Endothelial cell of umbilical vein (primary cell): Measurements from ENCODE around the gene SERPIND1. TPM values are rescaled to one million over a fixed set of nuclear protein-coding genes. Genes with fewer than 3 reads are reported as not detected.

Experiments used
- BruUV-seq: library from RNA; stranded (reverse); fragments of 400-500 nt; replicated peaks from 2 replicates; lab custom pipeline; 2021; lab: Mats Ljungman, UMichigan
- CTCF ChIA-PET: fragments of 300-600, 350-600 bp; sonication (Branson Sonifier 250); formaldehyde crosslinking; loops from one replicate; lab custom pipeline; 2021; ENCODE audit warnings: antibody characterized with exemption, inconsistent platforms; lab: Charles Lee
- POLR2A ChIA-PET: fragments of 300-600, 350-600 bp; sonication (Branson Sonifier 250); formaldehyde crosslinking; loops from one replicate; lab custom pipeline; 2021; ENCODE audit warnings: antibody characterized with exemption, inconsistent platforms; lab: Charles Lee
- DNase-seq: peaks from one replicate; pipeline ENCODE4 v3.0.0-alpha.2; 2011; ENCODE audit warnings: low read depth, low spot score
- FAIRE-seq: peaks from 2 replicates; lab custom pipeline; 2011; peaks lifted over from hg19 to GRCh38; lab: Jason Lieb, UNC
- H2AFZ ChIP-seq: 2 replicates; pipeline ENCODE4 v1.6.0; 2012; ENCODE audit warnings: low read depth, low read length, control low read depth, inconsistent platforms
- H3K27ac ChIP-seq: 2 replicates; pipeline ENCODE4 v1.5.1; 2011; ENCODE audit warnings: low read depth, mild to moderate bottlenecking, control low read depth, low read length, moderate library complexity; ENCODE audit not compliant: insufficient read depth
- H3K27me3 ChIP-seq, 2 experiments: 2 replicates each; pipeline versions ENCODE4 v1.6.0 to v1.6.1; 2011; ENCODE audit warnings: low read length in 2 of 2, mixed read lengths in 1 of 2; ENCODE audit not compliant: control insufficient read depth in 2 of 2, insufficient read depth in 2 of 2
- H3K36me3 ChIP-seq, 2 experiments: 2 replicates in 1 of 2; 3 replicates in 1 of 2; pipeline ENCODE4 v1.5.1; 2011; ENCODE audit warnings: low read length in 2 of 2, mild to moderate bottlenecking in 1 of 2, moderate library complexity in 1 of 2; ENCODE audit not compliant: control insufficient read depth in 2 of 2, insufficient read depth in 2 of 2; ENCODE audit errors: extremely low read depth in 1 of 2
- H3K4me1 ChIP-seq: 3 replicates; pipeline ENCODE4 v1.5.1; 2011; ENCODE audit warnings: mild to moderate bottlenecking, low read length; ENCODE audit not compliant: control insufficient read depth, insufficient read depth; ENCODE audit errors: extremely low read depth
- H3K4me2 ChIP-seq: 2 replicates; pipeline ENCODE4 v1.6.1; 2011; ENCODE audit warnings: low read length, control low read depth, mixed read lengths; ENCODE audit not compliant: insufficient read depth
- H3K4me3 ChIP-seq, 3 experiments: fragments of 200-600 bp in 1 of 3; sonication (generic), shearing (Covaris generic) in 1 of 3; replicated peaks in 1 of 3; 2 replicates each; pipeline ENCODE4 v1.5.1; 2011 to 2016; ENCODE audit warnings: control low read depth in 3 of 3, low read length in 3 of 3, mild to moderate bottlenecking in 2 of 3, inconsistent platforms in 1 of 3, low read depth in 1 of 3, moderate library complexity in 1 of 3; ENCODE audit not compliant: insufficient read depth in 1 of 3
- H3K79me2 ChIP-seq: 2 replicates; pipeline ENCODE4 v1.6.0; 2012; ENCODE audit warnings: low read length, inconsistent platforms; ENCODE audit not compliant: control insufficient read depth, insufficient read depth
- H3K9ac ChIP-seq: replicated peaks from 2 replicates; pipeline ENCODE3; 2011; ENCODE audit warnings: low read length, control low read depth; ENCODE audit not compliant: insufficient read depth; ENCODE audit errors: extremely low read depth
- H3K9me1 ChIP-seq: replicated peaks from 3 replicates; pipeline ENCODE4 v1.6.0; 2011; ENCODE audit warnings: mild to moderate bottlenecking, low read length; ENCODE audit not compliant: control insufficient read depth, insufficient read depth; ENCODE audit errors: extremely low read depth
- H3K9me3 ChIP-seq: replicated peaks from 2 replicates; pipeline ENCODE4 v1.5.1; 2012; ENCODE audit warnings: low read length, inconsistent platforms; ENCODE audit not compliant: control insufficient read depth, insufficient read depth
- H4K20me1 ChIP-seq: replicated peaks from 2 replicates; pipeline ENCODE3; 2011; ENCODE audit warnings: mild to moderate bottlenecking, low read length; ENCODE audit not compliant: control insufficient read depth, insufficient read depth; ENCODE audit errors: extremely low read depth
- CTCF ChIP-seq, 2 donors: IDR thresholded peaks; 1 replicate in 1 of 2; 2 replicates in 1 of 2; pipeline ENCODE4 v1.5.1; 2011; ENCODE audit warnings: low read length in 2 of 2, mild to moderate bottlenecking in 2 of 2, moderate library complexity in 2 of 2, control low read depth in 1 of 2, inconsistent platforms in 1 of 2, low read depth in 1 of 2; ENCODE audit not compliant: insufficient read depth in 1 of 2; ENCODE audit errors: extremely low read depth in 1 of 2
- EZH2 ChIP-seq: IDR thresholded peaks from 2 replicates; pipeline ENCODE4 v1.6.1; 2012; ENCODE audit warnings: borderline replicate concordance, low read depth, mild to moderate bottlenecking, moderate library complexity, low read length, inconsistent platforms; ENCODE audit not compliant: severe bottlenecking
- FOS ChIP-seq: IDR thresholded peaks from 2 replicates; pipeline ENCODE4 v1.6.1; 2011; ENCODE audit warnings: mild to moderate bottlenecking, low read length, moderate library complexity, borderline replicate concordance; ENCODE audit not compliant: insufficient read depth
- GATA2 ChIP-seq: IDR thresholded peaks from 2 replicates; pipeline ENCODE4 v1.7.0; 2011; ENCODE audit warnings: low read depth, mild to moderate bottlenecking, moderate library complexity, mixed read lengths, low read length; ENCODE audit not compliant: insufficient read length, insufficient read depth
- JUN ChIP-seq: IDR thresholded peaks from 2 replicates; pipeline ENCODE4 v1.6.1; 2011; ENCODE audit warnings: borderline replicate concordance, low read depth; ENCODE audit not compliant: insufficient read length, insufficient read depth
- MAX ChIP-seq: IDR thresholded peaks from 2 replicates; pipeline ENCODE4 v1.6.1; 2011; ENCODE audit not compliant: insufficient read depth, insufficient read length
- MYC ChIP-seq: IDR thresholded peaks from one replicate; pipeline ENCODE4 v1.6.1; 2011; ENCODE audit warnings: mild to moderate bottlenecking, low read depth, low read length
- POLR2A ChIP-seq: IDR thresholded peaks from 2 replicates; pipeline ENCODE4 v1.6.1; 2012; ENCODE audit warnings: low read depth, mild to moderate bottlenecking, control low read depth, low read length
- POLR2AphosphoS5 ChIP-seq: IDR thresholded peaks from 2 replicates; pipeline ENCODE4 v1.6.1; 2012; ENCODE audit warnings: low read depth, mild to moderate bottlenecking, control low read depth, low read length, moderate library complexity; ENCODE audit not compliant: insufficient read depth
- dilution Hi-C: fragments of 300-500 bp; cut with MboI; formaldehyde crosslinking; loops from one replicate; pipeline ENCODE4 v1.15.0; 2019; ENCODE audit warnings: low sequenced_read_pairs; ENCODE audit not compliant: extremely low pct_ligation_motif_present
- intact Hi-C: fragments of 100-400 bp; cut with micrococcal nuclease; formaldehyde crosslinking; loops from one replicate; pipeline ENCODE4 v1.10.0; 2022
- polyA plus RNA-seq, 4 experiments: library from polyadenylated mRNA; depleted of rRNA in 3 of 4; stranded (reverse) in 3 of 4; unstranded in 1 of 4; fragments of >200 nt; gene quantifications; 2 replicates each; pipeline versions ENCODE4 v1.2.1 to v1.2.3, GENCODE V29; 2011 to 2012; ENCODE audit warnings: missing spikeins in 1 of 4
- total RNA-seq: library from RNA; stranded (reverse); gene quantifications from 2 replicates; pipeline ENCODE4 v1.2.3, GENCODE V29; 2021

SERPIND1 gene
- total and polyA plus RNA-seq, 2 donors (not counting 3 experiments of a cell fraction or from before 2014, with no cell fraction given), result 0.94 to 1.8 TPM

GRCh38 chr22:20833225-20833665 is 59.3 kb downstream of the SERPIND1 start:
- no TSS peak for BruUV-seq

More at GRCh38 chr22:20833225-20833665, 59.3 kb downstream of the SERPIND1 start:
- Histone ChIP-seq H2AFZ (no peak overlapping the region), H3K4me1 (no peaks in the 10 kb centered on the region), H4K20me1 (no peaks in the 10 kb centered on the region), H3K9ac (no peak overlapping the region), H3K79me2 (peaks cover 2% of the 10 kb centered on the region), H3K36me3 (peaks cover 0 to 12% of the 10 kb centered on the region in 2 experiments), H3K27me3 (no peaks in the 10 kb centered on the region), H3K27ac (no peak overlapping the region), H3K4me2 (no peak overlapping the region), H3K9me3 (no peaks in the 10 kb centered on the region), H3K9me1 (no peaks in the 10 kb centered on the region), H3K4me3 (no peak overlapping the region)
- POLR2A ChIA-PET, result no interaction called here
- CTCF ChIA-PET, result no interaction called here
- no peak for DNase-seq
- FAIRE-seq, result no peak
- dilution Hi-C loops, result no loop called here
- TF ChIP-seq POLR2A, result no peak
- TF ChIP-seq MYC, result no peak
- TF ChIP-seq POLR2AphosphoS5, result no peak
- no peak for TF ChIP-seq CTCF (IDR thresholded peaks at IDR 0.05; ENCODE audit: extremely low read depth in 1 of 2, insufficient read depth in 1 of 2, low read depth in 1 of 2, low read length in 2 of 2)
- no peak for TF ChIP-seq GATA2
- no peak for TF ChIP-seq FOS
- no peak for TF ChIP-seq JUN
- TF ChIP-seq MAX, result no peak
- TF ChIP-seq EZH2, result no peak
- intact Hi-C loops, result no loop called here
